ENCODE measurements around the gene EID1.
"Not testable (repeated sequence)": the region's sequence is repeated elsewhere in the genome, so short reads cannot be mapped to it uniquely, and the experiment has no call there.

Gene EID1

DNA sequence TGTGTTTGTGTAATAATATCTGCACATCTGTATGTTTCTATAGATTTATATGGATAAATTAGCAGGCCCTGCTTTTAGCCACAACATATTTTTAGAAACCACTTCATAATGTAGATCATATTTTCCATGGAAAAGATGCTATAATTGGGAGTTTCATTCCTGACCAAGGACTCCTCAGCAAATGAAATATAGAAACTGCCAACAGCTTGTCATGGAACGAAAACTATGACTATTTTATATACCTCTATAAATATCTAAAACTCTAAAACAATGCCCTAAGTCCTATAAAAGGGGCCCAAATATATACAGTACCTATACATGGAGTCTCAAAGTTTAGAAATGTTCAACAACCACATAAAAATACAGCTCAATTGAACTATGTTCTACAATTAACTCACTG lies 27.9 kb downstream of the EID1 start:
- Mint-ChIP-seq H3K27me3 (no peaks in the 10 kb centered on the region), H3K36me3 (no peaks in the 10 kb centered on the region), H3K9me3 (no peaks in the 10 kb centered on the region), H3K27ac (no peak overlapping the region), H3K4me1 (no peaks in the 10 kb centered on the region), H3K4me3 (no peak overlapping the region)
- DNase-seq (ENCODE audit: low spot score in 2 of 2) (no peak), ATAC-seq (ENCODE audit: low read depth) (no peak)

DNA sequence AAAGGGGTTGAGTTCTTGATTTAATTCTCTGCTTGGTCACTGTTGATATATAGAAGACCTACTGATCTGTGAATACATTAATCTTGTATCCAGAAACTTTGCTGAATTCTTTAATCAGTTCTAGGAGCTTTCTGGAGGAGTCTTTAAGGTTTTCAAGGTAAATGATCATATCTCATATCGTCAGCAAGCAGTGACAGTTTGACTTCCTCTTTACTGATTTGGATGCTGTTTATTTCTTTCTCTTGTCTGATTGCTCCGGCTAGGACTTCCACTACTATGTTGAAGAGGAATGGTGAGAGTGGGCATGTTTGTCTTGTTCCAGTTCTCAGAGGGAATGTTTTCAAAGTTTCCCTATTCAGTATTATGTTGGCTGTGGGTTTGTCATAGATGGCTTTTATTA lies 31.4 kb downstream of the EID1 start:
- H3K9me3 Mint-ChIP-seq; H3K27me3 Mint-ChIP-seq; H3K36me3 Mint-ChIP-seq; ATAC-seq (ENCODE audit: low read depth); DNase-seq (ENCODE audit: low spot score in 2 of 2); H3K4me3 Mint-ChIP-seq; H3K4me1 Mint-ChIP-seq; H3K27ac Mint-ChIP-seq: not testable (repeated sequence)

DNA sequence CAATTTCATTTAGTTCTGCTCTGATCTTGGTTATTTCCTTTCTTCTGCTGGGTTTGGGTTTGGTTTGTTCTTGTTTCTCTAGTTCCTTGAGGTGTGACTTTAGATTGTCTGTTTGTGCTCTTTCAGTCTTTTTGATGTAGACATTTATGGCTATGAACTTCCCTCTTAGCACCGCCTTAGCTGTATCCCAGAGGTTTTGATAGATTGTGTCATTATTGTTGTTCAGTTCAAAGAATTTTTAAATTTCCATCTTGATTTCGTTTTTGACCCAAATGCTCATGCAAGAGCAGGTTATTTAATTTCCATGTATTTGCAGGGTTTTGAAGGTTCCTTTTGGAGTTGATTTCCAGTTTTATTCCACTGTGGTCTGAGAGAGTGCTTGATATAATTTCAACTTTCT lies 32.6 kb downstream of the EID1 start:
- H3K4me3 Mint-ChIP-seq; H3K27ac Mint-ChIP-seq; H3K36me3 Mint-ChIP-seq; H3K9me3 Mint-ChIP-seq; H3K27me3 Mint-ChIP-seq; ATAC-seq (ENCODE audit: low read depth); H3K4me1 Mint-ChIP-seq; DNase-seq (ENCODE audit: low spot score in 2 of 2): not testable (repeated sequence)

DNA sequence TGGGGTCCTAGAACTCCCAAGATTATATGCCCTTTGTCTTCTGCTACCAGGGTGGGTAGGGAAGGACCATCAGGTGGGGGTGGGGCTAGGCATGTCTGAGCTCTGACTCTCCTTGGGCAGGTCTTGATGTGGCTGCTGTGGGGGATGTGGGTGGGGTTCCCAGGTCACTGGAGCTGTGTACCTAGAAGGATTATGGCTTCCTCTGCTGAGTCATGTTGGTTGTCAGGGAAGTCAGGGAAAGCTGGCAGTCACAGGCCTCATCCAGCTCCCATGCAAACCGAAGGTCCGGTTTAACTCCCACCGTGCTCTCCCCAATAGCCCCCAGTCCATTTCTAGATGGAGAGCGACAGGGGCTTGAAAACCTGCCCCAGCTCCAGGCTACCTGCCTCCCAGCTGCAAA lies 35.2 kb downstream of the EID1 start:
- Mint-ChIP-seq H3K36me3 (no peaks in the 10 kb centered on the region), H3K27me3 (peaks cover 7% of the 10 kb centered on the region), H3K4me1 (no peaks in the 10 kb centered on the region), H3K9me3 (no peaks in the 10 kb centered on the region), H3K27ac (no peak overlapping the region), H3K4me3 (no peak overlapping the region)
- ATAC-seq (ENCODE audit: low read depth) (no peak), DNase-seq (ENCODE audit: low spot score in 2 of 2) (no peak)

DNA sequence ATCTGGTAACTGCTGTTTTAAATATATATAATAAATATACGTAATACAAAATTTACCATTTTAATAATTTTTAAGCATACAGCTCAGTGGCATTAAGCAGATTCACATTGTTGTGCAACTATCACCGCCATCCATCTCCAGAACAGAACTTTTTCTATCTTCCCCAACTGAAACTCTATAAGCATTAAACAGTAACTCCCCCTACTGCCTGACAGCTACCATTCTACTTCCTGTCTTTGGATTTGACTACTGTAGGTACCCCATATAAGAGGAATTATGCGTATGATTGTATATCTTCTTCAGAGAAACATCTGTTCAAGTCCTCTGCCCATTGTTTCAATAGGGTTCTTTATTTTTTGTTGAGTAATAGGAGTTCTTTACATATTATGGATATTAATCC lies 36.8 kb downstream of the EID1 start:
- H3K4me3 Mint-ChIP-seq: no peak overlapping the region
- no peak overlapping the region for H3K27ac Mint-ChIP-seq
- H3K4me1 Mint-ChIP-seq: no peaks in the 10 kb centered on the region
- H3K36me3 Mint-ChIP-seq: no peaks in the 10 kb centered on the region
- ATAC-seq (ENCODE audit: low read depth) (no peak), DNase-seq (ENCODE audit: low spot score in 2 of 2) (no peak)
- H3K9me3 Mint-ChIP-seq: no peaks in the 10 kb centered on the region
- peaks cover 11% of the 10 kb centered on the region for H3K27me3 Mint-ChIP-seq

DNA sequence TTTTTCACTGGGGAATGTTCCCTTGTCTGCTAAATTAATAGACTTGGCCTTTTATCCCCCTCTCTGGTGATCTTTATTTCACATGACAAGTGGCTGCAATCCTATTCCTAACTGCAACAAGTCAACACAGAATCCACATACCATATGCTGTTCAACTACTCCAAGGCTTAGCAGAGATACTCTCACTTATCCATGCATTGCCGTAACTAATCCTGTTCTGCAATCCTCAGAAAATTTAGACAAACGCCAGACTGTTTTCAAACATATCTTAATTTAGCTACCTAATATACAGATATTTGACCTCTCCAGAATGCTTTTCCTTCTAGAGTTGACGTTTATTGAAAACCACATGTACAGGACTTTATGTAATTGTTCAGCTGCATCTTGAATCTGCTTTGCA lies 37.9 kb downstream of the EID1 start:
- Mint-ChIP-seq H3K27me3 (peaks cover 13% of the 10 kb centered on the region), H3K9me3 (no peaks in the 10 kb centered on the region), H3K4me3 (no peak overlapping the region), H3K27ac (no peak overlapping the region), H3K4me1 (no peaks in the 10 kb centered on the region), H3K36me3 (no peaks in the 10 kb centered on the region)
- DNase-seq (ENCODE audit: low spot score in 2 of 2) (no peak), ATAC-seq (ENCODE audit: low read depth) (no peak)

DNA sequence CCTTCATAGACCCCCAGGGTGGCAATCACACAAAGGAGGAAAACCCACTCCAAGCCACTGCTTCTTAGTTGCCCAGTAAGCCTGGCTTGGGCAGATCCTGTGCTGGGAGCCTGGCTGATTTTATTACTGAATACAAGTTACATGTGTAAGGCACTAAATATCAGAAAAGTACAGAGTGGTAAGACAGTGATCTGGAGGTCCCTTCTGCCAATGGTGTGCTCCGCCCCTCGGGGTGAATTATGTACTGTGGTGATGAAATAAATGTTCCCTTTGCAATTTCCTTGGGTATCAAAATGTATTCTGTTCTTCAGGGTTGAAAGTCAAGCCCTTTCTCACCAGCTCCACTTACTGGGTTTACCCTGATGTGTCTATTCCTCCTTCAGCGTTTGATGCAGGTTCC lies 38.8 kb downstream of the EID1 start:
- no peak overlapping the region for H3K4me3 Mint-ChIP-seq
- DNase-seq (ENCODE audit: low spot score in 2 of 2) (no peak), ATAC-seq (ENCODE audit: low read depth) (no peak)
- no peak overlapping the region for H3K27ac Mint-ChIP-seq
- no peaks in the 10 kb centered on the region for H3K36me3 Mint-ChIP-seq
- H3K9me3 Mint-ChIP-seq: no peaks in the 10 kb centered on the region
- H3K4me1 Mint-ChIP-seq: no peaks in the 10 kb centered on the region
- peaks cover 16% of the 10 kb centered on the region for H3K27me3 Mint-ChIP-seq

DNA sequence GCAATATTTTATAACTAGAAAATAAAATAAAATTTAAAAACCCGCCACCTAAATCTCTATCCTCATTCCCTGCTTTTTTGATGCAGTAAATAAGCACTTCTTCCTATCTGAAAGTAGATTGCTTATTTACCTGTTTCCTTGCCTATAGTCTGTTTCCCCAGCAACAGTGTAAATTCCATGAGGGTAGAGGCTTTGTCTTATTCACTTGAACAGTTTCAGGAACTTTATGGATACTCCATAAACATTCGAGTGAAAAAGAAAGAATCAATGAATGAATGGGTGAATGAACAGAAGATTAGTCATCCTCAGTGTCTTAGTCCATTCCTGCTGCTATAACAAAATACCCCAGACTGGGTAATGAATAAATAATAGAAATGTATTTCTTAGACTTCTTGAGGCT lies 44.1 kb downstream of the EID1 start:
- no peak for ATAC-seq (ENCODE audit: low read depth)
- DNase-seq (ENCODE audit: low spot score in 2 of 2): no peak
- Mint-ChIP-seq H3K27me3 (peaks cover 16% of the 10 kb centered on the region), H3K36me3 (no peaks in the 10 kb centered on the region), H3K4me3 (no peak overlapping the region), H3K9me3 (no peaks in the 10 kb centered on the region), H3K4me1 (no peaks in the 10 kb centered on the region), H3K27ac (no peak overlapping the region)

DNA sequence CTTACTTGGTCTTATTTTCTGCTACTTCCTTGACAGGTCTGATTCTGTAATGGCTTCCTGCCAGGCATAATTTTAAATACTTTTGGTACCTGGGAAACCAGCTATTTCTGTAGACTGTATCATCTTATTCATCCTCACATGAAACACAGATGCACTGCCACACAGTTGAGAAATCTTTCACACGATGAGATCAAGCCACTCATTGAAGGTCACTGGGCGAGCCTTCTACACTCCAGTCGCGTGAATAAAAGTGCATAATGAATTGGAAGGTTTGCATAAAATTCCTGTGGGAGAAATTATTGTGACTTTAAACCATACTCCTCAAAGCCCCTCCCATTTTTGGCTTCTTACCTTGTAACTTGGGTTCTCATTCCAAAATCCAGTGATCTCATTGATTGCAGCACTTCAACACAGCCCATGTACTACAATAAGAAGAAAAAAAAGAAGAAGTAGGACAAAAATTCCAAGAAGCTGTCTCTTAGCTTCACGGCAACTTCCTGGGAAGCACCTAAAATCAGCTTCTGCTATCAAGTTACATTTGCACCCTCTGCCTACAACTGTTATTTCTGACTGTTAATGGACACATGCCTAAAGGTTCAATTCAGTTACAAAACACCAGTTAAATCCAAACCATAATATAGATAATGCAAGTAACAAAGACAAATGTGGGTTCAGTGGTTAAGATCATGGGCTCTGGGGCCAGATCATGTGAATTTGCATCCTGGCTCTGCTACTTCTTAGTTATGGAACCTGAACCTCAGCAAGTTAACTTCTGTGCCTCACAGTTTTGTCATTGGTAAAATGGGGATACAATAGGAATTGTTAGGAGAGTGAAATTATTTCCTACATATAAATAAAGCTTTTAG lies 46.8 kb downstream of the EID1 start:
- ATAC-seq (ENCODE audit: low read depth): no peak
- Mint-ChIP-seq H3K27ac (no peak overlapping the region), H3K4me1 (no peaks in the 10 kb centered on the region), H3K9me3 (no peaks in the 10 kb centered on the region), H3K27me3 (peaks cover 19% of the 10 kb centered on the region), H3K4me3 (no peak overlapping the region), H3K36me3 (no peaks in the 10 kb centered on the region)
- no peak for DNase-seq (ENCODE audit: low spot score in 2 of 2)

DNA sequence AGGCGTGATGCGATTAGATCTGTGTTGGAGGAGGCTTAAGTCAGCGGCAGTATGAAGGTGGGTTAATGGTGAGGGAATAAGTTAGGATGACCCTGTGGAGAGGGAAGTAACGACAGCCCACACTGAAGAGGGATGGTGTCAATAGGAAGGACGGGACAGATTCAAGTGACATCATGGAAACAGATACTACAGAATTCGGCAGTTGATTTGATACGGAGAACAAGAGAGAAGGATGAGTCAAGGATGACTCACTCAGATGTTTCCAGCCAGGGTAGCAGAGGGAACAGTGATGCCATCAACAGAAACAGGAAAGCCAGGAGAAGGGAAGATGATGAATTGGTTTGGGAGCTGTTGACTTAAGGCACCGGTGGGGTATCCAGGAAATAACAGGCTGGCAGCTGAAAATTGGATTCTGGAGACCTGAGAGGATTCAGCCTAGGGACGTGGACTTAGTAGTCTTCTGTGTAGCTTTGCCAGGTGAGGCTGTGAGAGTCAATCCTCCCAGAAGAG lies 47.8 kb downstream of the EID1 start:
- DNase-seq (ENCODE audit: low spot score in 2 of 2): no peak
- no peak overlapping the region for H3K27ac Mint-ChIP-seq
- peaks cover 17% of the 10 kb centered on the region for H3K27me3 Mint-ChIP-seq
- no peaks in the 10 kb centered on the region for H3K9me3 Mint-ChIP-seq
- no peaks in the 10 kb centered on the region for H3K4me1 Mint-ChIP-seq
- no peak overlapping the region for H3K4me3 Mint-ChIP-seq
- H3K36me3 Mint-ChIP-seq: no peaks in the 10 kb centered on the region
- no peak for ATAC-seq (ENCODE audit: low read depth)

DNA sequence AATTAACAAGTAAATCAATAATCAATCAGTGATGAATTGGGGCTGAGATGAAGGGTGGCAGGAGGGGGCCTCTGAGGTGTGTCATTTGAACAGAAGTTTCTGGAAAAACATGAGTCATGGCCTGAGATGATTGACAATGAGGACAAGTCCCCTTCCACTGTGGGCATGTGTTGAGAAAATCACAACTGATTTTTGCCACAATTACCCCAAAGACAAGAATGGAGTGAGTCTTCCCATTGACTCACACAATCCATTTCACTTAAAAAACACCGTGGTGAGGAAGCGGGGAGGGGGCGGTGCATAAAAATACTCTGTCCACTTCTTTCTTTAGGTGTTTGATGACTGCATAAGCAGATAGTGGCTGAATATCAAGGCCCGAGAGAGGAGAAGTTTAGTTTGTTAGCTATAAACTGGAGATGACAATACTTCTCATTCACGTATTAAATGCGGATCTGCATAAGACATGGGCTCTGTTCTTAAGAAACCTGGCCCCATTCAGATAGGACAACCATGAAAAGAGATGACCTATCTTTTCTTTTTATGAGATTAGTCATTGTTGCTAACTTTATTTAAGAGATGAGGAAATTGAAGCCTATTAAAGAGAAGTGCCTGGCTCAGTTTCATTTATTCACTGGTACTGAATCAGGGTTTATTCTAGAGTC lies 51.1 kb downstream of the EID1 start:
- Mint-ChIP-seq H3K36me3 (no peaks in the 10 kb centered on the region), H3K4me1 (no peaks in the 10 kb centered on the region), H3K27ac (no peak overlapping the region), H3K9me3 (no peaks in the 10 kb centered on the region), H3K27me3 (peaks cover 14% of the 10 kb centered on the region), H3K4me3 (no peak overlapping the region)
- DNase-seq (ENCODE audit: low spot score in 2 of 2): no peak
- no peak for ATAC-seq (ENCODE audit: low read depth)

DNA sequence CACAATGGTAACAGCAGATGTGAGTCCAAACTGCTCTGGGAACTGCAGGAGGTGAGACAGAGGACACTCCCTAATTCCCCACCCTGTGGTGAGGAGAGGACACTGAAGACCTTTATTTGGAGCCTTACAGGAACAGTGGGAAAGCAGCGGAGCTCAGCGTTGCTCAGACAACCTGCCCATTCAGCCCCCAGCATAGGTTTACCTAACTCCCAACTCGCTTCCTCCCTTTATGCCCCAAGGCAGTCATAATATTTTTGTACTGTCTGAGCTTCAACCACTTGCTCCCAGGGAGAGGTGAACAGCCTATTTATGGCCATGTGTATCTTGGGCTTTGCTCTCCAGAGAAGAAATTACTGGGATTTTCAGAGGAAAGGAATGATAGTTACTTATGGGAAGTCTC lies 51.7 kb downstream of the EID1 start:
- Mint-ChIP-seq H3K9me3 (no peaks in the 10 kb centered on the region), H3K4me3 (no peak overlapping the region), H3K4me1 (no peaks in the 10 kb centered on the region), H3K36me3 (no peaks in the 10 kb centered on the region), H3K27me3 (peaks cover 14% of the 10 kb centered on the region), H3K27ac (no peak overlapping the region)
- DNase-seq (ENCODE audit: low spot score in 2 of 2) (no peak), ATAC-seq (ENCODE audit: low read depth) (no peak)
